Activated T-cell treated with anti-CD3 and anti-CD28 coated beads for 48 hours (primary cell): ENCODE data around the gene RNF19B.
"Not testable (repeated sequence)": the region's sequence is repeated elsewhere in the genome, so short reads cannot be mapped to it uniquely, and the experiment has no call there.

Experiments
- DNase-seq: peaks from one replicate; pipeline ENCODE4 v3.0.0-alpha.2; 2020; ENCODE audit warnings: low read depth

Gene RNF19B

GRCh38 chr1:32991819-32992488, 27.3 kb upstream of the RNF19B start:
- DNase-seq = no peak

DNA sequence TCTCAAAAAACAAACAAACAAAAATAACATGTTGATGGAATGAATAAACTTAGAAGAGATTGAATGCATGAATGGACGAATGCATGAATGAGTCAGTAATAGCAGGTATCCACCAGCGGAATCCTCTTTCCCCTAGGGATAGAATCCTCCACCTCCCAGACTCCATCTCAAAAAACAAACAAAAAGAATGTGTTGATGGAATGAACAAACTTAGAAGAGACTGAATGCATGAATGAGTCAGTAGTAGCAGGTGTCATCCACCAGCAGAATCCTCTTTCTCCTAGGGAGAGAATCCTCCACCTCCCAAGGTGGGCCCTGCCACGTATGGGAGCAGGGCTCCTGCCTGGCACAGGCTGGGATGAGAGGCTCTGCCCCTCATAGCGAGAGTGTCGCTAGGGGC, 26.8 kb upstream of the RNF19B start:
- DNase-seq = no peak

DNA sequence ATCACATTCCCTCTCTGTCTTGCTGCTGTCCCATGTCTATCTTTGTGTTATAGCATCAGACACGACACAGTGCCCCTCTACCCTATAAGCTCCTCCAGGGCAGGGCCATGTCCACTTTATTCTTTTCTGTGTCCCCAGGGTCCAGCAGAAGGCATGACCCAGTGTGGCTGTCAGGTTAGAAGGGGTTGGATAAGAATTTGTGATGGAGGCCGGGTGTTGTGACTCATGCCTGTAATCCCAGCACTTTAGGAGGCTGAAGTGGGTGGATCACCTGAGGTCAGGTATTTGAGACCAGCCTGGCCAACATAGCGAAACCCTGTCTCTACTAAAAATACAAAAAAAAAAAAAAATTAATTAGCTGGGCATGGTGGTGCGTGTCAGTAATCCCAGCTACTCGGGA, 26.3 kb upstream of the RNF19B start:
- DNase-seq = no peak

GRCh38 chr1:32989160-32990050, 24.8 kb upstream of the RNF19B start:
- peak; percentile 60 for DNase-seq

GRCh38 chr1:32988665-32989064, 24.1 kb upstream of the RNF19B start:
- DNase-seq = no peak

DNA sequence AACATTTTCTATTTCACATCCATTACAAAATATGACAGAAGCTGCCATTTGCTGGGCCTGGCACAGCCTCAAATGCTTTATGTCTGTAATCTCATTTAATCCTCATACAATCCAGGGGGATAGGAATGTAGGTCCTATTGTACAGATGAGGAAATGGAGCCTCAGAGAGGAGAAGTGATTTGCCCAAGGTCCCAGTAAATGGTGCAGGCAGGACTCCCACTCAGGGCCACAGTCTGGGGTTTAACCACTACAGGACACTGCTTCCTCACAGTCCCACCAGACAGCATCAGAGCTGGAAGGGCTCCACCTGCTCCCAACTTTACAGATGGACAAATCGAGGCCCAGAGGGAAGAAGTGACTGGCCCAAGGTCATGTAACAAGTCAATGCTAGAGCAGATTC, 20.6 kb upstream of the RNF19B start:
- DNase-seq = no peak

- no peak for DNase-seq
Observed at GRCh38 chr1:32984455-32985171, 20.0 kb upstream of the RNF19B start.

- DNase-seq = no peak
Observed at GRCh38 chr1:32984090-32984454, 19.5 kb upstream of the RNF19B start.

GRCh38 chr1:32983020-32983419, 18.4 kb upstream of the RNF19B start:
- DNase-seq = no peak

GRCh38 chr1:32981003-32981901, 16.6 kb upstream of the RNF19B start:
- peak; percentile 49 for DNase-seq

DNA sequence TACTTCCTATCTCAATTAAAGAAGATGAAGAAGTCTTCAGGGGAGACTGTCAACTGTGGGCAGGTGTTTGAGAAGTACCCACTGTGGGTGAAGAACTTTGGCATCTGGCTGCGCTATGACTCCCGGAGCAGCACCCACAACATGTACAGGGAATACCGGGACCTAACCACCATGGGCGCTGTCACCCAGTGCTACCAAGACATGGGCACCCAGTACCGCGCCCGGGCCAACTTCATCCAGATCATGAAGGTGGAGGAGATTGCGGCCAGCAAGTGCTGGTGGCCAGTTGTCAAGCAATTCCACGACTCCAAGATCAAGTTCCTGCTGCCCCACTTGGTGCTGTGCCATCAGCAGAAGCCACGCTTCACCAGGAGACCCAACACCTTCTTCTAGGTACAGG, 15.5 kb upstream of the RNF19B start:
- no peak for DNase-seq

DNA sequence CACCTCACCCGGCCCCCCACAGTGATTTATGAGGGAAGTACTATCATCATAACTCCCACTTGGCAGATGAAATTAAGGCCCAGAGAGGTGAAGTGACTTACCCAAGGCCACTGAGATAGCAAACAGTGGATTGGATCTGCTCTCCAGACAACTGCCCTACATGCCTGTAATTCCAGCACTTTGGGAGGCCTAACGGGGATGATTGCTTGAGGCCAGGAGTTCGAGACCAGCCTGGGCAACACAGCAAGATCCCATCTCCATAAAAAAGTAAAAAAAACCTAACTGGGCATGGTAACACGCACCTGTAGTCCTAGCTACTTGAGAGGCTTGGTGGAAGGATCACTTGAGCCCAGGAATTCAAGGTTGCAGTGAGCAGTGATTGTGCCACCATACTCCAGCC, 14.2 kb upstream of the RNF19B start:
- no peak for DNase-seq

DNA sequence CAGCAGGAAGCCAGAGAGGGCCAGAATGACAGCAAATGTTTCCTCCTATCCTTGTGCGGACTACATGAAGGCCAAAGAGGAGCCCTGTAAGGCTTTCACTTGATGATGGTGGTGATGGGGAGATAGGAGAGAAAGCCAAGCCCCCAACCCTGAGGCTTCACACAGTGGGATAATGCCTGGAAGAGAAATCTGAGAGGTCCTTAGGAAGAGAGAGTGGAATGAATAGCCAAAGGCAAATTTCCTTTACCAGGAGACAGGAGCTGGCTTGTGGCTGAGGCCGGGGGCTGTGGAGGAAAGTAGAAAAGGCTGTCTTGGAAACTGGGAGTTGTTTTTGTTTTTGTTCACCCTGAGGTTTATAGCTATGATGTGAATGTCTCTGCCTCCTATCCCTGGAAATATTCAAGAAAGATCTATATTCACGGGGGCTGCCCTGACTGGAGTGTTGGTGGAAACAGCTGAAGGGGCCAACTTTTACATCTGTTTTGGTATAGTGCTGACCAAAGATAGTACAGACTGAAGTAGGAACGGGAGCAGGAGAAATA, 13.0 kb upstream of the RNF19B start:
- no peak for DNase-seq

DNA sequence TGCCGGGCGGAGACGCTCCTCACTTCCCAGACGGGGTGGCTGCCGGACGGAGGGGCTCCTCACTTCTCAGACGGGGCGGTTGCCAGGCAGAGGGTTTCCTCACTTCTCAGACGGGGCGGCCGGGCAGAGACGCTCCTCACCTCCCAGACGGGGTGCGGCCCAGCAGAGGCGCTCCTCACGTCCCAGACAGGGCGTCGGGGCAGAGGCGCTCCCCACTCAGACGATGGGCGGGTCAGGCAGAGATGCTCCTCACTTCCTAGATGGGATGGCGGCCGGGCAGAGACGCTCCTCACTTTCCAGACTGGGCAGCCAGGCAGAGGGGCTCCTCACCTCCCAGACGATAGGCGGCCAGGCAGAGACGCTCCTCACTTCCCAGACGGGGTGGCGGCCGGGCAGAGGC, 10.4 kb upstream of the RNF19B start:
- not testable (repeated sequence) for DNase-seq

DNA sequence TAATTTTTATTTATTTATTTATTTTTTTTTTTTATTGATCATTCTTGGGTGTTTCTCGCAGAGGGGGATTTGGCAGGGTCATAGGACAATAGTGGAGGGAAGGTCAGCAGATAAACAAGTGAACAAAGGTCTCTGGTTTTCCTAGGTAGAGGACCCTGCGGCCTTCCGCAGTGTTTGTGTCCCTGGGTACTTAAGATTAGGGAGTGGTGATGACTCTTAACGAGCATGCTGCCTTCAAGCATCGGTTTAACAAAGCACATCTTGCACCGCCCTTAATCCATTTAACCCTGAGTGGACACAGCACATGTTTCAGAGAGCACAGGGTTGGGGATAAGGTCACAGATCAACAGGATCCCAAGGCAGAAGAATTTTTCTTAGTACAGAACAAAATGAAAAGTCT, 8.8 kb upstream of the RNF19B start:
- not testable (repeated sequence) for DNase-seq

GRCh38 chr1:32972814-32973428, 8.3 kb upstream of the RNF19B start:
- DNase-seq = no peak

DNA sequence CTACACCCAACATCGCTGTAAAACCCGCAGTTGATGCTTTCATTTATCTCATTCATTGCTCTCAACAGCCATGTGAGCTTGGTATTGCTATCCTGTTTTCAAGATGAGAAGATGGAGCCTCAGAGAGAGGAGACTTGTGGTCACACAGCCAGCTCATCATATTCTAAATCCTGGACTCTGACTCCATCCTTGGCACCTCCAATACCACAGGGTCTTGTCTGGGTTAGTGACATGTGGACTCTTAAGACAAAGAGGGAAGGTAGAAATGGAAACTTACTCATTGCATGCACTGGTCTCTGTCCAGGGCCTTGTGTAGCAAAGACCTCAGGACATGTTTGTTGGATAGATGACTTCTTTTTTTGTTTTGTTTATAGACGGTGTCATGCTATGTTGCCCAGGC, 7.0 kb upstream of the RNF19B start:
- DNase-seq = no peak

DNA sequence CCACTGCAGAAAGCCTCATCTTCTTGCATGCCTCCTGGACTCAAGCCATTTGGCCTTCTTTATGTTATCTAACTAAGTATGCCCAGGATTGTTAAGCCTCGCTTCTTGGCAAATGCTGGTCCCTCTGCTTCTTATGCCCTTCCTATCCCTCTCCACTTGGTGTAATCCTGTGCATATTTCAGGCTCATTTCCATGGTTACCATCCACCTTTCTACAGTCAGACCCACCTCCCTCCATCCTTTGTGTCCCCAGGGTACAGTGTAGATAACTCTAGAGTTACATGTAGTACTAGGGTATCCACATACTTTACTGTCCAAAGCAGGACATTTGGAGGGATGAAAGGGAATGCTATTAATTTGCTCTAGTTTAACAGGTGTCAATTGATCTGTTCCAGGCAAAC, 6.5 kb upstream of the RNF19B start:
- DNase-seq = no peak

DNA sequence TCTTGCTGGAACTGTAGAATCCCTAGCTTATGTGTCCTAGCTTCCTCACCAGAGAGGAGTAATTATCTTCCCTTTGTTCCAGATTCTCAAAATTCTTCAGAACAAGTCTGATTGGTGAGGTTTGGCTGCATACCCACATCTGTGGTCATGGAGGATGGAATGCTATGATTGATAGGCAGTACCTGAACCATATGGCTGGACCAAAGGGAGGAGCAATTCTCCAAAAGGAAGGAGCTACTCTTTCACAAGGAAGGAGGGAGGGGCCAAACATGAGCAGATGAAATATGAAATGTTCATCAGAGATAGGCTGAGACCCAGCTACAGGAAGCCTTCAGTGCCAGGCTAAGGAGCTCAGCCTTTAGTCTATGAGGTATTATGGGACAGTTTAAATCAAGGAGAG, 5.0 kb upstream of the RNF19B start:
- DNase-seq = no peak

- DNase-seq = no peak
Observed at GRCh38 chr1:32967888-32968568, 3.4 kb upstream of the RNF19B start.

DNA sequence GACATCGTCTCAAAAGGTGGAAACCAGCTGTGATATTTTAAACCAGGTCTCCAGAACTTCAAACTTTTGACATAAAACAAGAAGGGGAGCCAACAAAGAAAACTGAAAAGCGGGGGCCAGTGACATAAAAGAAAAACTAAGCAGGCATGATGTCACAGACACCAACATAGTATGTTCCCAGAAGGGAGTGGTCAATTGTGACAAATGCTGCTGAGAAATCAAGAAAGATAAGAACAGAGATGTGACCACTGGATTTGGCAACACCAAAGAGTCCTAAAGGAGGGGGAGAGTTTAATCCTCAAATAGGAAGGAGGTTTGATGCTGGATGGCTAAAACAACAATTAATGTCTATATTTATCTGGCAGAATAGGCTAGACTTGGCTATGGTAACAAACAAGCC, 2.3 kb upstream of the RNF19B start:
- no peak for DNase-seq
